Measurements from ENCODE around the gene ZNF778. TPM values are rescaled to one million over a fixed set of nuclear protein-coding genes. Genes with fewer than 3 reads are reported as not detected.

Gene ZNF778
- total RNA-seq, 1 donor from 2014 or later, result 9.8 TPM

DNA sequence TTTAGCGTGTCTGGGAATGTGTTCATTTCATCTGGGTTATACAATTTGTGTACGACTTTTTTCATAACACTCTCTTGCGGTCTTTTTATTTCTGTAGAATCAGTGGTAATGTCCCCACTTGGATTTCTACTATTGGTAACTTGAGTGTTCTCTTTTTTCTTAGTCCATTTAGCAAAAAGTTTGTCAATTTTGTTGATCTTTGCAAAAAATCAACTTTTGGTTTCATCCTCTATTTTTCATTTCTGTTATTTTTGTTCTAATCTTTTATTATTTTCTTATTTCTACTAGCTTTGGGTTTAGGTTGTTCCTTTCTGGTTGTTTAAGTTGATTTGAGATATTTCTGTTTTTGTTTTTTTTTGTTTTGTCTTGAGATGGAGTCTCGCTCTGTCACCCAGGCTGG, 9.5 kb upstream of the ZNF778 start:
- DNase-seq, result no peak
- no peaks in the 10 kb centered on the region for H3K36me3 Mint-ChIP-seq (ENCODE audit: low read depth)

DNA sequence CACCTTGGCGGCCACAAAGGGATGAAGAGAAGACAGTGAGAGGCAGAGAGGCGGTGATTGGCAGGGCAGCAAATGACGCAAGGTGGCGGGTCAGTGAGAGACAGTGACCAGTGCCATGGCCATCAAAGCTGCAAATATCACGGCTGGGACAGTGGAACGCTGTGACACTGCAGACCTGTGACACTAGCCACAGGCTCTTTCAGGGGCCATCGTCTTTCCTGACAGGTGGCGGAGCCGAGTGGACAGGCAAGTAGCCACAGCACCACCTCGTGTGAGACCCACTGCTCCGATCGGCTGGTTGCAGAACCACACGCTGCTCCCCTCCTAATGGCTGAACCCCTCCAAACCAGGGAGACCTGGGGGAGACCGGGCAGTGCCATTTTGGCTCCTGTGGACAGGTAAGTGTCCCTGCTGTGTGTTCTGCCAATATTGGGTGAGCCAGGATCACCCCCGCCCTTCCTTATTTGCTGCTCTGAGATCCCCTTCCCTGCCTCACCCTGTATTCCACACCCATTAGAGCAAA, 7.9 kb upstream of the ZNF778 start:
- Mint-ChIP-seq H3K9me3 (no peaks in the 10 kb centered on the region), H3K27me3 (peaks cover 2% of the 10 kb centered on the region), H3K36me3 (ENCODE audit: low read depth) (no peaks in the 10 kb centered on the region), H3K4me3 (no peak overlapping the region), H3K27ac (no peak overlapping the region), H3K4me1 (no peaks in the 10 kb centered on the region)
- no peak for DNase-seq
- intact Hi-C loops (cut with micrococcal nuclease), result loop anchor here (10.0 kb wide), 1 partner anchor 115 kb away; the partner anchor contains the start of gene ACSF3

More for the DNA sequence above, 9.5 kb upstream of the ZNF778 start:
- intact Hi-C loops (cut with micrococcal nuclease), result no loop called here
- H3K27ac Mint-ChIP-seq, result no peak overlapping the region
- H3K9me3 Mint-ChIP-seq, result no peaks in the 10 kb centered on the region
- H3K27me3 Mint-ChIP-seq, result peaks cover 17% of the 10 kb centered on the region
- no peaks in the 10 kb centered on the region for H3K4me1 Mint-ChIP-seq
- no peak overlapping the region for H3K4me3 Mint-ChIP-seq

DNA sequence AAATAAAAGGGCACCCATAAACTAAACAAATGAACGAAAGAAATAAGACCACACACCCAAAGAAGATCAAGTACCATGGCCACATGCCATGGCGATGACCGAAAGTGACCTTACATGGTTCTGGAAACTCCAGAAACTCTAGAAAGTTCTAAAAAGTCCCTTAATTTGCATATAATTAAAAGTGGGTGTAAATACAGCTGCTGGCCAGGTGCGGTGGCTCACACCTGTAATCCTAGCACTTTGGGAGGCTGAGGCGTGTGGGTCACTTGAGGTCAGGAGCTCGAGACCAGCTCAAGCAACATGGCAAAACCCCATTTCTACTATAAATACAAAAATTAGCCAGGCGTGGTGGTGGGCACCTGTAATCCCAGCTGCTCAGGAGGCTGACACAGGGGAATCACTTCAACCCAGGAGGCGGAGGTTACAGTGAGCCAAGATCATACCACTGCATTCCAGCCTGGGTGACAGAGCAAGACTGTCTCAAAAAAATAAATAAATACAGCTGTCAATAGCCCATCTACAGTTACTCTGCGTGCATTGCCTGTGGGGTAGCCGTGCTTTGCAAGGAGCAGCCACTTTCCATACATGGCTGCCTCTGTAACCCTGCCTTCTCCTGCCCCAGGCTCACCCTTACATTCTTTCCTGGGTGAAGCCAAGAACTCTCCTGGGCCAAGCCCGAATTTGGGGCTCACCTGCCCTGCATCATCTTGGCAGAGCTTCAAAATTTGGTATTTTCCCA, 7.2 kb upstream of the ZNF778 start:
- H3K27ac Mint-ChIP-seq, result no peak overlapping the region
- no peaks in the 10 kb centered on the region for H3K4me1 Mint-ChIP-seq
- intact Hi-C loops (cut with micrococcal nuclease), result loop anchor here (10.0 kb wide), 1 partner anchor 116 kb away; the partner anchor contains the start of gene ACSF3
- no peaks in the 10 kb centered on the region for H3K9me3 Mint-ChIP-seq
- H3K4me3 Mint-ChIP-seq, result no peak overlapping the region
- peaks cover 1% of the 10 kb centered on the region for H3K27me3 Mint-ChIP-seq
- no peak for DNase-seq
- no peaks in the 10 kb centered on the region for H3K36me3 Mint-ChIP-seq (ENCODE audit: low read depth)

DNA sequence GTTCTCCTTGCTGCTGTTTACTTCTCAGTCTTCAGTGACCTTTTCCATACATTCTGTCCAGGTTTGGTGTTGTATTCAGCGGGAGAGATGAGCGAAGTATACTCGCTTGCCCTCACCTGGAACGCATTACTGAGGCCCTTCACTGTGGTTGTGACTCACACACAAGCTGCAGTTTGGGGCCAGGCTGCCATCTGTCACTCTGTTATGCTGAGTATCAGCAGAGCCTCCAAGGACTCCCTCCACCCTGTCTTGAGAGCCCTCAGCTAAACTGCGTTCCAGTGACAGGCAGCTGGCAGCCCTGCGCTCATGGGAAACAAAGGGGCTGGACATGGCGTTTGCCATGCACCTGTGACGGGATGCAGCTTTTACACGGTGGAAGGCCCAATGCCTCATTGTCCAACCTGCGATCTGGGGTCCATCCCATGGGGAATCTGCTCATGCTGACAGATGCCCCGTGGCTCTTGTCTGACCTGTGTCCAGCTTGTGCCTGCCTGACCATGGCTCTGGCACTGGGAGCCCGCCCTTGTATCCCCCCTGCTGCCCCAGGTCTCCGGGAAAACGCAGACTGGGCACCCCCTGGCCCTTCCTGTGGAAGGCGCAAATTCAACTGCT, 6.5 kb upstream of the ZNF778 start:
- Mint-ChIP-seq H3K27ac (no peak overlapping the region), H3K4me3 (no peak overlapping the region), H3K9me3 (no peaks in the 10 kb centered on the region), H3K27me3 (peaks cover 1% of the 10 kb centered on the region), H3K4me1 (no peaks in the 10 kb centered on the region), H3K36me3 (ENCODE audit: low read depth) (no peaks in the 10 kb centered on the region)
- intact Hi-C loops (cut with micrococcal nuclease), result loop anchor here (10.0 kb wide), 1 partner anchor 116 kb away; the partner anchor contains the start of gene ACSF3
- no peak for DNase-seq

DNA sequence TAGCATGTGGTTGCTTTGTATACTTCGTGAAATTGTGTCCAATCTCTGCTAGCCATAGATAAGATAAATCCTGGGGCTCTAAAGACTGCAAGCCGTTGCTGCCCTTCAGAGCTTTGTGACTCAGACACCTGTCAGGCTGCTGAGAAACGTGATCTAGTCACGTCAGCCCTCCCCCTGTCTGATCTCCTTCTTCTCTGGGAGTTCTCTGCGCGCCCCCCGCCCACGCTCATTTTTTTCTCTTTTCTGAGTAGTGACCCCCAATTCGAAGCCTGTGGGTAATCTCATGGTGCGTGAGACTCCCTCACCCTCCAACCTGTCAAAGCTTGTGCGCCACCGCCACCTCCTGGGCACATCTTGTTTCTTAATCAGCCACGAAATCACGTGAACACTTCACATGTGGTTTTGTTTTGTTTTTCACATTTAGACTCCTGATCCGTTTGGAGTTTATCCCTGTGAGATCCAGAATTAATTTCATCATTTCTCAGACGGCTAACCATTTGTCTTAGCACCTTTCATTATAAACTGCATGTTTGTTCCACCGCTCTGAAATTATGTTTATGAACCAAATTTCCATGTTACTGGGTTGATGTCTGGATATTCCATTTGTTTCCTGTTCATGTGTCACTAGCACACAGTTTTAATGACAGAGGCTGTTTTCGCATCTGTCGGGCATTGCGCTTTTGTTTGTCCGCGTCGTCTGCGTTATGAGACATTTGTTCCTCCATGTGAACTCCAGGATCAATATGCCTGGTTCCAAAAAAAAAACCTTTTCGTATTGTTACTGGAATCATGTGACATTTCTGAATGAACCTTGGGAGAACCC, 977 bp upstream of the ZNF778 start:
- Mint-ChIP-seq H3K36me3 (ENCODE audit: low read depth) (peaks cover 3% of the 10 kb centered on the region), H3K27me3 (peaks cover 2% of the 10 kb centered on the region), H3K4me1 (peaks cover 16% of the 10 kb centered on the region), H3K9me3 (no peaks in the 10 kb centered on the region), H3K4me3 (peak overlapping the region; percentile 92), H3K27ac (peak overlapping the region; percentile 40)
- intact Hi-C loops (cut with micrococcal nuclease), result loop anchor here (1.0 to 10.0 kb wide), 8 partner anchors 24 to 469 kb away; partner anchors contain the start of genes ACSF3, APRT, CDH15 and SPG7
- DNase-seq, result peak; percentile 94

DNA sequence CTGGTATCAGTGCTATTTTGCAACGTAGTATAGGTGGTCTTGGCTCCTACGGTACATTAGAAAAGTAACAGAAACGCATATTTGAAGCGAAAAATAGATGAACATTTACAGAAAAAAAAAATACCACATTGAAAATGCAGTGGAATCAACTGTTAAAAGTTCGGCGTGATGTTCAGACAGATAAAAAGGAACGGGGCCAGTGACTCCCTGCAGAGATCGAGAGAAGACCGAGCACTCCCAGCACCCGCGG, 440 bp upstream of the ZNF778 start:
- H3K36me3 Mint-ChIP-seq (ENCODE audit: low read depth), result peaks cover 7% of the 10 kb centered on the region
- no peaks in the 10 kb centered on the region for H3K9me3 Mint-ChIP-seq
- DNase-seq, result no peak
- H3K27ac Mint-ChIP-seq, result peak overlapping the region; percentile 40
- H3K27me3 Mint-ChIP-seq, result peaks cover 2% of the 10 kb centered on the region
- peak overlapping the region; percentile 92 for H3K4me3 Mint-ChIP-seq
- intact Hi-C loops (cut with micrococcal nuclease), result loop anchor here (1.0 to 10.0 kb wide), 5 partner anchors 23 to 470 kb away; partner anchors contain the start of genes ACSF3, APRT and SPG7
- peaks cover 16% of the 10 kb centered on the region for H3K4me1 Mint-ChIP-seq

DNA sequence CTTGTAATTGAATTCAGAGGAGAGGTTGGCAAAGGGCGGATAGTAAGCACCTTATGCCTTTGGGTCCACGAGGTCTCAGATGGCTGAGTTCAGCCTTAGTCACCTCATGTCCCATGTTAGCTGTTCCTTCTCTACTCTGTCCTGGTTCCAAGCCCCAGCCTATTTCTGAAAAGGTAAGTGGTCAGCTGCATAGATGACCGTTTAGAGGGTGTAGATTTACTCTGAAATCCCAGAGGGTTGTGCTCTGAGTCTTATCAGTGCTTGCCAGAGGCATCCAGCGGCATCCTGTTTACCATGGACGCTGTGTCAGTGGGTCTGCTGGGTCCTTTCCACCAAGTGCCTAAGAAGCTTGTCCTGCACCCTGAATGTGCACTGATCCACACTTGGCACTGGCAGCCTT, 1.9 kb downstream of the ZNF778 start:
- H3K36me3 Mint-ChIP-seq (ENCODE audit: low read depth), result peaks cover 24% of the 10 kb centered on the region
- peak overlapping the region; percentile 58 for H3K4me3 Mint-ChIP-seq
- no peaks in the 10 kb centered on the region for H3K9me3 Mint-ChIP-seq
- H3K4me1 Mint-ChIP-seq, result peaks cover 16% of the 10 kb centered on the region
- peaks cover 2% of the 10 kb centered on the region for H3K27me3 Mint-ChIP-seq
- no peak for DNase-seq
- H3K27ac Mint-ChIP-seq, result peak overlapping the region; percentile 6
- intact Hi-C loops (cut with micrococcal nuclease), result loop anchor here (5.0 to 10.0 kb wide), 3 partner anchors 125 to 472 kb away; partner anchors contain the start of genes ACSF3 and APRT

DNA sequence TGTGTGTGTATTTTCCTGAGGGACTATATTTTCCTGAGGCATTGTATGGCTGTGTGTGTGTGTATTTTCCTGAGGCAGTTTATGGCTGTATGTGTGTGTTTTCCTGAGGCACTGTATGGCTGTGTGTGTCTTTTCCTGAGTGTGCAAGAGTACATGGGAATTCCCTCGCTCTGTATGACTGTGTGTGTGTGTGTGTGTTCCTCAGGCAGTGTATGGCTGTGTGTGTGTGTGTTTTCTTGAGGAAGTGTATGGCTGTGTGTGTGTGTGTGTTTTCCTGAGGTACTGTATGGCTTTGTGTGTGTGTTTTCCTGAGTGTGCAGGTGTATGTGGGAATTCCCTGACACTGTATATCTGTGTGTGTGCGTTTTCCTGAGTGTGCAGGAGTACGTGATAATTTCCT, 4.1 kb downstream of the ZNF778 start:
- H3K9me3 Mint-ChIP-seq, result peaks cover 7% of the 10 kb centered on the region
- peaks cover 46% of the 10 kb centered on the region for H3K36me3 Mint-ChIP-seq (ENCODE audit: low read depth)
- intact Hi-C loops (cut with micrococcal nuclease), result no loop called here
- DNase-seq, result no peak
- no peak overlapping the region for H3K4me3 Mint-ChIP-seq
- no peaks in the 10 kb centered on the region for H3K27me3 Mint-ChIP-seq
- peaks cover 12% of the 10 kb centered on the region for H3K4me1 Mint-ChIP-seq
- H3K27ac Mint-ChIP-seq, result no peak overlapping the region

DNA sequence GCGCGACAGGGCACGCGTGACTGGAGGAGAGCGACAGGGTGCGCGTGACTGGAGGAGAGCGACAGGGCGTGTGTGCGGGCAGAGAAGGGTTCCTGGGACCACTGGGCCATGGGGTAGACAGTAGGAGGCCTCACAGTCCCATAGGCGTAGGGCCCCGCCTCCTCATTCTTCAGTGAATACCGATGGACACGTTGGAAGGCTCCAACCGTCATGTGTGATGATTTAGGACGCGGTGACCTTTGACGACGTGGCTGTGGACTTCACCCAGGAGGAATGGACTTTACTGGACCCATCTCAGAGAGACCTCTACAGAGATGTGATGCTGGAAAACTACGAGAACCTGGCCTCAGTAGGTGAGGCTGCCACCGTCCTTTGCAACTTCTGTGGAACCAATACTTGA, 5.4 kb downstream of the ZNF778 start:
- Mint-ChIP-seq H3K4me3 (no peak overlapping the region), H3K36me3 (ENCODE audit: low read depth) (peaks cover 59% of the 10 kb centered on the region), H3K27me3 (no peaks in the 10 kb centered on the region), H3K4me1 (peaks cover 10% of the 10 kb centered on the region), H3K9me3 (peaks cover 16% of the 10 kb centered on the region), H3K27ac (no peak overlapping the region)
- intact Hi-C loops (cut with micrococcal nuclease), result no loop called here
- DNase-seq, result no peak

DNA sequence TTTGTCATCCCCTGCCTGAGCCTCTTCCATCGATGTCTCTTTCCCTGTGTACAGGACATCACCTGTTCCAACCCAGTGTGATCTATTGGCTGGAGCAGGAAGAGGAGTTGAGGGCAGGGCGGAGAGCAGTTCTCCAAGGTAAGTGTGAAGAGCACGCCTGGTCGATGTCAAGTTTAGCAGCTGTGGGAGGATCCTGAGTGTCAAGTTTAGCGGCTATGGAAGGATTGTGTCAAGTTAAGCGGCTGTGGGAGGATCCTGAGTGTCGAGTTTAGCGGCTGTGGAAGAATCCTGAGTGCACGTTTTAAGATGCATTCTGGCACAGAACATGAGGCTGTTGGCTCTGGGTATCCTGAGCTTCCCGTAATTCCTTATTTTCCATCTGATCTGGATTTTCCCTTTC, 7.2 kb downstream of the ZNF778 start:
- Mint-ChIP-seq H3K4me1 (peaks cover 2% of the 10 kb centered on the region), H3K36me3 (ENCODE audit: low read depth) (peaks cover 74% of the 10 kb centered on the region), H3K27ac (no peak overlapping the region), H3K4me3 (no peak overlapping the region), H3K27me3 (no peaks in the 10 kb centered on the region), H3K9me3 (peaks cover 22% of the 10 kb centered on the region)
- DNase-seq, result no peak
- intact Hi-C loops (cut with micrococcal nuclease), result no loop called here

DNA sequence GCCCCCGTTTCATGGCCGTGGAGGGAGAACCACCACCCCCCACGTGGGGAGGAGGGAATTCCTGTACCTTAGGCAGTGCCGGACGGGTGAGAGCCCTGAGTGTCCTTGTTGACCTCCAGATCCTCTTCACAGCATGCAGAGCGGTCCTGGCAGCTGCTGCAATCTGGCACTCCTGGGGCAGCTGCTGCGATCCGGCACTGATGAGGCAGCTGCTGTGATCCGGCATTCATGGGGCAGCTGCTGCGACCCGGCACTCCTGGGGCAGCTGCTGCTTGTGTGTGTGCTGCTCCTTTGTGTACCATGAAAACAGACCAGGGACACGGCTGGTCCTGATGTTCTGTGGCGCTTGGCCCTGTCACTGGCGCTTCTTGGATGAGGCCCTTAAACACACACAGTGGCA, 12.8 kb downstream of the ZNF778 start:
- no peaks in the 10 kb centered on the region for H3K27me3 Mint-ChIP-seq
- DNase-seq, result no peak
- H3K4me1 Mint-ChIP-seq, result peaks cover 2% of the 10 kb centered on the region
- no peak overlapping the region for H3K4me3 Mint-ChIP-seq
- H3K27ac Mint-ChIP-seq, result no peak overlapping the region
- H3K9me3 Mint-ChIP-seq, result peaks cover 33% of the 10 kb centered on the region
- peaks cover 86% of the 10 kb centered on the region for H3K36me3 Mint-ChIP-seq (ENCODE audit: low read depth)
- intact Hi-C loops (cut with micrococcal nuclease), result no loop called here

DNA sequence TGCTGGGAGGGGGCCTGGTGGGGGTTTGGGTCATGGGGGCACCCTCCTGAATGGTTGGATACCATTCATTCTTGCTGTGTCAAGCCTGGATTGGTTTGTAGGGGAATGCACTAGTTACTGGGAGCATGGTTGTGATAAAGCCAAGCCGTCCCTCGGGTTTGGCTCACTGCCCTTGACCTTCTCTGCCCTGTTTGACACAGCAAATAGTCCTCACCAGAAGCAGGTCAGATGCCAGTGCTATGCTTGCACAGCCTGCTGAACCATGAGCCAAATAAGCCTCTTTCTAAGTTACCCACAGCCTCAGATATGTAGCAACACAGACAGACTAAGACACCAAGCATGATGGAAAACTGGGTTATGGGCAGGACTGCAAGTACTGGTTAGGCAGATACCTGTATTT, 14.6 kb downstream of the ZNF778 start:
- Mint-ChIP-seq H3K27ac (no peak overlapping the region), H3K4me1 (peaks cover 2% of the 10 kb centered on the region), H3K4me3 (no peak overlapping the region), H3K9me3 (peaks cover 23% of the 10 kb centered on the region), H3K27me3 (no peaks in the 10 kb centered on the region), H3K36me3 (ENCODE audit: low read depth) (peaks cover 70% of the 10 kb centered on the region)
- intact Hi-C loops (cut with micrococcal nuclease), result no loop called here
- DNase-seq, result no peak

DNA sequence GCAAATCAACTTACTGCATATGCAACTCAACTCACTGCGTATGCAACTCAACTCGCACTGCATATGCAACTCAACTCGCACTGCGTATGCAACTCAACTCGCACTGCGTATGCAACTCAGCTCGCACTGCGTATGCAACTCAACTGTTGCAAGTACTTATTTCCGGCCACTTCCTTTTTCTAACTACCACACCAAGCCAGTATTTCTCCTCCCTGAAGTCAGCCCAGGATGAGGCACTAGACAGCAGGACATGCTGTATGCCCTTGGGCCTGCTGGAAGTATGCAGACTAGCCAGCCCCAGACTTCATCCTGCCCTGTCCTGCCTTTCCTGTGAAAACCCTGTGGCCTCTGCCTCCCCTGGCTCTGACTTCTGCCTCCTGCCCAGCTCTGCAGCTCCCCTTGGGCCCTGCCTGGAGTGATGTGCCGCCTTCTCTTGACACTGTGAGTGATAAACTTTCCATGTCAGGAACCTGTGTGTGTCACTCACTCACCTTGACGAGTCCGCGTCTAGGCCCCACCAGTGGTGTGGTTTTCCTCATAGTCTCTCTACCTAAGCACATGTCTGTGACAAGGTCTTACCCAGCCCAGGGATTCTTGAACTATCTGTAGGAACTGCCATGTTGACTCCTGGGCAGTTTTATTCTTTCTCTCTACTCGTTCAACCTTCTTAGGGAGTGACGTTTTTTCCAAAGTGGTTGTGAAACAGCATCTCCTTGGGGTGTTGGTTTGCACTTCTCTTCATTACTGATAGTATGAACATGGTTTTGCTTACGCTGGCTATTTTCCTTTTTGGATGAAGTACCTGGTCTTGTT, 16.4 kb downstream of the ZNF778 start:
- H3K36me3 Mint-ChIP-seq (ENCODE audit: low read depth), result peaks cover 52% of the 10 kb centered on the region
- peaks cover 2% of the 10 kb centered on the region for H3K4me1 Mint-ChIP-seq
- no peak for DNase-seq
- H3K9me3 Mint-ChIP-seq, result peaks cover 12% of the 10 kb centered on the region
- H3K27me3 Mint-ChIP-seq, result no peaks in the 10 kb centered on the region
- intact Hi-C loops (cut with micrococcal nuclease), result no loop called here
- H3K27ac Mint-ChIP-seq, result no peak overlapping the region
- no peak overlapping the region for H3K4me3 Mint-ChIP-seq
